Measurements from ENCODE around the gene SCN2A. TPM values are rescaled to one million over a fixed set of nuclear protein-coding genes. Genes with fewer than 3 reads are reported as not detected.

SCN2A gene
- total and polyA plus RNA-seq, 4 donors: 0.02 to 0.31 (median 0.11) TPM

GRCh38 chr2:165240916-165241315 lies 1.7 kb downstream of the SCN2A start:
- no peaks in the 10 kb centered on the region for H3K4me1 ChIP-seq (ENCODE audit: control insufficient read depth in 5 of 5, insufficient read depth in 5 of 5, low read length in 5 of 5)
- H3K4me3 ChIP-seq: no peak overlapping the region
- DNase-seq: no peak
- no peaks in the 10 kb centered on the region for H3K36me3 ChIP-seq (ENCODE audit: control insufficient read depth in 4 of 4, insufficient read depth in 4 of 4, low read length in 4 of 4)
- WGBS, 2 donors: 90 to 96% methylated on average over 2 of the region's 2 CpGs
- no peaks in the 10 kb centered on the region for H3K27me3 ChIP-seq (ENCODE audit: control insufficient read depth in 3 of 3, insufficient read depth in 3 of 3, low read length in 2 of 3)
- no peak overlapping the region for H3K9ac ChIP-seq (ENCODE audit: insufficient read depth in 1 of 2, low read length in 2 of 2)
- no peak overlapping the region for H3K27ac ChIP-seq (ENCODE audit: low read depth in 1 of 2, low read length in 1 of 2)
- ATAC-seq (ENCODE audit: insufficient read depth, low FRiP score): no peak
- H3K9me3 ChIP-seq (ENCODE audit: control insufficient read depth in 4 of 4, insufficient read depth in 3 of 4, low read length in 3 of 4): no peaks in the 10 kb centered on the region
- no peak for TF ChIP-seq CTCF (IDR thresholded peaks at IDR 0.05; ENCODE audit: control extremely low read depth, extremely low read depth)

DNA sequence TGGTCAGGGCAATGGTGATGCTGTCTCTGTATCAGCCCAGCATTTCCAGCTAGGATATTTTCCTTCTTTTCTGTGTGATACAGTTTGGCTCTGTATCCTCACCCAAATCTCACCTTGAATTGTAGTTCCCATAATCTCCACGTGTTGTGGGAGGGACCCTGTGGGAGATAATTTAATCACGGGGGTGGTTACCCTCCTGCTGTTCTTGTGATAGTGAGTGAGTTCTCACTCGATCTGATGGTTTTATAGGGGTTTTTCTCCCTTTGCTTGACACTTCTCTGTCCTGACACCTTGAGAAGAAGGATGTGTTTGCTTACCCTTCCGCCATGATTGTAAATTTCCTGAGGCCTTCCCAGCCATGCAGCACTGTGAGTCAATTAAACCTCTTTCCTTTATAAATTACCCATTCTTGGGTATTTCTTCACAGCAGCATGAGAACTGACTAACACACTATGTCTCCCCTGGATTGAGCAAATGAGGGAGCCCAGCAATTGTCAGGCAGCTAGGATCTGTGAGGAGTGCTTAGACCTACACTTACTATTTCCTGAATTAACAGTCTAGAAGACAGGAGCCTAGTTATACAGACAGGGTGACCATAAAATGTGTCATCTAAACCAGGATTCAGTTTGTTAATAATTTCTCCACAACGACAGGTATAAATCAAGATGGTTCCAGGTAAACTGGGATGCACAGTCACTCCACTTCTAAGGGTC lies 6.0 kb downstream of the SCN2A start:
- WGBS, 2 donors: 46 to 50% methylated on average over 5 of the region's 5 CpGs
- no peak overlapping the region for H3K4me3 ChIP-seq
- no peak for DNase-seq
- H3K9ac ChIP-seq (ENCODE audit: insufficient read depth in 1 of 2, low read length in 2 of 2): no peak overlapping the region
- no peak for TF ChIP-seq CTCF (IDR thresholded peaks at IDR 0.05; ENCODE audit: control extremely low read depth, extremely low read depth)
- no peaks in the 10 kb centered on the region for H3K4me1 ChIP-seq (ENCODE audit: control insufficient read depth in 5 of 5, insufficient read depth in 5 of 5, low read length in 5 of 5)
- no peak overlapping the region for H3K27ac ChIP-seq (ENCODE audit: low read depth in 1 of 2, low read length in 1 of 2)
- H3K9me3 ChIP-seq (ENCODE audit: control insufficient read depth in 4 of 4, insufficient read depth in 3 of 4, low read length in 3 of 4): no peaks in the 10 kb centered on the region
- no peaks in the 10 kb centered on the region for H3K27me3 ChIP-seq (ENCODE audit: control insufficient read depth in 3 of 3, insufficient read depth in 3 of 3, low read length in 2 of 3)
- no peak for ATAC-seq (ENCODE audit: insufficient read depth, low FRiP score)
- H3K36me3 ChIP-seq (ENCODE audit: control insufficient read depth in 4 of 4, insufficient read depth in 4 of 4, low read length in 4 of 4): no peaks in the 10 kb centered on the region

GRCh38 chr2:165248238-165248637 lies 9.0 kb downstream of the SCN2A start:
- no peak for TF ChIP-seq CTCF (IDR thresholded peaks at IDR 0.05; ENCODE audit: control extremely low read depth, extremely low read depth)
- no peak overlapping the region for H3K4me3 ChIP-seq
- no peaks in the 10 kb centered on the region for H3K27me3 ChIP-seq (ENCODE audit: control insufficient read depth in 3 of 3, insufficient read depth in 3 of 3, low read length in 2 of 3)
- ATAC-seq (ENCODE audit: insufficient read depth, low FRiP score) (no peak), DNase-seq (no peak)
- H3K4me1 ChIP-seq (ENCODE audit: control insufficient read depth in 5 of 5, insufficient read depth in 5 of 5, low read length in 5 of 5): no peaks in the 10 kb centered on the region
- WGBS, 2 donors: 59 to 64% methylated on average over 2 of the region's 2 CpGs
- no peaks in the 10 kb centered on the region for H3K9me3 ChIP-seq (ENCODE audit: control insufficient read depth in 4 of 4, insufficient read depth in 3 of 4, low read length in 3 of 4)
- H3K36me3 ChIP-seq (ENCODE audit: control insufficient read depth in 4 of 4, insufficient read depth in 4 of 4, low read length in 4 of 4): no peaks in the 10 kb centered on the region
- H3K9ac ChIP-seq (ENCODE audit: insufficient read depth in 1 of 2, low read length in 2 of 2): no peak overlapping the region
- H3K27ac ChIP-seq (ENCODE audit: low read depth in 1 of 2, low read length in 1 of 2): no peak overlapping the region

DNA sequence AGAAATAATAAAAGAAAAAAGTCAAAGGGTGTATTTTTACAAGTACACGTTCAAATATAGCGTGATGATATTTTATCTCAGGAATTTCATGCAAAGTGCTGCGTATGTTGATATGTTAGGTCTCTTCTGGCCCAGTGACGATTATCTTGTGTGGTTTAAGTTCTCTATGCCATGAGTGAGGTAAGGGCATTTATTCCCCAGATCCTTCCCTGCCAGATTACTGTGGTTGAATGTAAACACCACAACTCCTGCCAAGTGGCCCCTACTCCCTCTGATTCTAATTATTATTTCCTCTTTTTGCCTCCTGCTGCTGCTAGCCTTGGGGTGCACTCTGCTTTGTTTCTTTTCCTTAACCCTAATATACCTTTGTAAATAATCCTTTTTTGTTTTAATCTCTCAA lies 12.2 kb downstream of the SCN2A start:
- H3K4me3 ChIP-seq: no peak overlapping the region
- no peak overlapping the region for H3K27ac ChIP-seq (ENCODE audit: low read depth in 1 of 2, low read length in 1 of 2)
- WGBS, 2 donors: 66% methylated on average over 4 of the region's 4 CpGs
- H3K9me3 ChIP-seq (ENCODE audit: control insufficient read depth in 4 of 4, insufficient read depth in 3 of 4, low read length in 3 of 4): no peaks in the 10 kb centered on the region
- ATAC-seq (ENCODE audit: insufficient read depth, low FRiP score) (no peak), DNase-seq (peak in 1 of 3 donors; percentile 2)
- H3K9ac ChIP-seq (ENCODE audit: insufficient read depth in 1 of 2, low read length in 2 of 2): no peak overlapping the region
- H3K36me3 ChIP-seq (ENCODE audit: control insufficient read depth in 4 of 4, insufficient read depth in 4 of 4, low read length in 4 of 4): no peaks in the 10 kb centered on the region
- no peak for TF ChIP-seq CTCF (IDR thresholded peaks at IDR 0.05; ENCODE audit: control extremely low read depth, extremely low read depth)
- H3K4me1 ChIP-seq (ENCODE audit: control insufficient read depth in 5 of 5, insufficient read depth in 5 of 5, low read length in 5 of 5): no peaks in the 10 kb centered on the region
- no peaks in the 10 kb centered on the region for H3K27me3 ChIP-seq (ENCODE audit: control insufficient read depth in 3 of 3, insufficient read depth in 3 of 3, low read length in 2 of 3)

Data from lung (tissue), 12 donors.